Measurements from ENCODE around the gene ERAL1.

GRCh38 chr17:28904800-28905199 lies 50.0 kb downstream of the ERAL1 start:
- TF ChIP-seq CTCF (IDR thresholded peaks at IDR 0.05; ENCODE audit: insufficient read depth, low read length) (no peak), POLR2AphosphoS5 (IDR thresholded peaks at IDR 0.05; ENCODE audit: low read depth) (0 out of 2 replicates have a peak, but pooled peaks have one; percentile 6)
